Lung (tissue), 12 donors: ENCODE measurements around the gene TMEM123. TPM values are rescaled to one million over a fixed set of nuclear protein-coding genes. Genes with fewer than 3 reads are reported as not detected.
A peak's percentile ranks its signal among the peaks of the same experiment; 100 is the strongest.

Experiments
- ATAC-seq: fragments of 200-7000 bp; cut with Tn5 transposase; one replicate; pipeline ENCODE4 v1.9.1; 2020; ENCODE audit warnings: moderate number of reproducible peaks; ENCODE audit not compliant: insufficient read depth, low FRiP score
- DNase-seq, 3 donors: peaks; one replicate each; pipeline ENCODE4 v3.0.0-alpha.2; 2013 to 2017
- H3K27ac ChIP-seq, 2 donors: one replicate each; pipeline ENCODE4 v1.5.1; 2013; ENCODE audit warnings: mild to moderate bottlenecking in 2 of 2, moderate library complexity in 2 of 2, control low read depth in 1 of 2, inconsistent platforms in 1 of 2, low read depth in 1 of 2, low read length in 1 of 2
- H3K27me3 ChIP-seq, 3 donors: one replicate each; pipeline ENCODE4 v1.5.1; 2013; ENCODE audit warnings: low read length in 2 of 3; ENCODE audit not compliant: control insufficient read depth in 3 of 3, insufficient read depth in 3 of 3
- H3K36me3 ChIP-seq, 4 donors: one replicate each; pipeline ENCODE4 v1.5.1; 2013; ENCODE audit warnings: low read length in 4 of 4, mild to moderate bottlenecking in 1 of 4, moderate library complexity in 1 of 4; ENCODE audit not compliant: control insufficient read depth in 4 of 4, insufficient read depth in 4 of 4
- H3K4me1 ChIP-seq, 5 donors: one replicate each; pipeline ENCODE4 v1.5.1; 2013; ENCODE audit warnings: low read length in 5 of 5, mild to moderate bottlenecking in 2 of 5, moderate library complexity in 1 of 5; ENCODE audit not compliant: control insufficient read depth in 5 of 5, insufficient read depth in 5 of 5
- H3K4me3 ChIP-seq: one replicate; pipeline ENCODE4 v1.5.1; 2013; ENCODE audit warnings: mild to moderate bottlenecking, control low read depth, moderate library complexity
- H3K9ac ChIP-seq, 2 donors: one replicate each; pipeline ENCODE4 v1.5.1; 2013; ENCODE audit warnings: low read length in 2 of 2, control low read depth in 1 of 2; ENCODE audit not compliant: insufficient read depth in 1 of 2
- H3K9me3 ChIP-seq, 4 donors: one replicate each; pipeline ENCODE4 v1.5.1; 2013; ENCODE audit warnings: low read length in 3 of 4, mild to moderate bottlenecking in 1 of 4, moderate library complexity in 1 of 4; ENCODE audit not compliant: control insufficient read depth in 4 of 4, insufficient read depth in 3 of 4
- whole genome bisulfite sequencing, 2 donors: extraction: QIAGEN DNeasy Blood & Tissue Kit; methylation state at CpG; one replicate each; pipeline ENCODE4 v1.1.7; 2013; 5-methylcytosine and 5-hydroxymethylcytosine counted together
- polyA plus RNA-seq, 2 donors: library from polyadenylated mRNA; stranded (reverse); fragments of 200-250 nt; gene quantifications; one replicate each; pipeline ENCODE4 v1.2.1, GENCODE V29; 2013
- total RNA-seq, 2 donors: library from RNA; depleted of rRNA in 1 of 2; stranded (reverse); fragments of >200 nt in 1 of 2; gene quantifications; one replicate each; pipeline ENCODE4 v1.2.1, GENCODE V29; 2014 to 2021
- TF ChIP-seq, protein P1 (sequence below): IDR thresholded peaks from 2 replicates; pipeline ENCODE4 v1.5.1; 2012; ENCODE audit warnings: mild to moderate bottlenecking; ENCODE audit errors: control extremely low read depth, extremely low read depth
- donor health status: control.
- donor health status: control.
- donor health status: Bipolar disorder and iron deficiency.
- donor health status: healthy.
- donor health status: DM: yes; HTN: yes; CAD: no.

TMEM123 gene
- total and polyA plus RNA-seq, 4 donors, result 53.6 to 245 (median 100) TPM

DNA sequence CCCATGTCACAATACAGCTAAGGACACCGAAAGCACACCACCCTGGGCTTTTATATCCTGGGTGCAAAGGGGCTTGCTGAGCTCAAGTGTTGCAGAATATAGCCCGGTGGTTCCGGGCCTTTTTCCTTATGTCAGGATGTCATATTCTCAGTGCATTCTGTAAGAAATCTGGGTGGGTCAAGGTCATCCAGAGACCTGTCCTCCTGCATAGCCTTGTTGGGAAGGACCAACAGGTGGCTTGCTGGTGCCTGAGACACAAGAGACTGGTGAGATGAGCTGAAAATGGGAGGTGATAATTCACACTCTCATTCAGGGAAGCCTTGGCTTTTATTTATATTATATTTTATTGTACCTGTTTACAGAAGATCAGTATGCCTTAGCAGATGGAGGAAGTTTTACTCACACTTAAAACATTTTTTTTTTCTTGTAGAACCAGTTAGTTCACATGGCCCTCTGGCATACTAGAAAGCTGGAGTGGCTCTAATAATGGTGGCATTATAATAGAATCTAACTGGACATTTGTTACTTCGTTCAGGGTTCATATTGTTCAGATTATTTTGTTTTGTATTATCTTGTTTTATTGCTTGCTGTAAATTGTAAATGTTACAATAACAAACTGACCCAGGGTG, 14.6 kb upstream of the TMEM123 start:
- no peak overlapping the region for H3K9ac ChIP-seq
- no peak overlapping the region for H3K4me3 ChIP-seq
- DNase-seq (peak in 1 of 3 donors; percentile 73), ATAC-seq (no peak)
- H3K27me3 ChIP-seq, result no peaks in the 10 kb centered on the region
- TF ChIP-seq, protein P1, sequence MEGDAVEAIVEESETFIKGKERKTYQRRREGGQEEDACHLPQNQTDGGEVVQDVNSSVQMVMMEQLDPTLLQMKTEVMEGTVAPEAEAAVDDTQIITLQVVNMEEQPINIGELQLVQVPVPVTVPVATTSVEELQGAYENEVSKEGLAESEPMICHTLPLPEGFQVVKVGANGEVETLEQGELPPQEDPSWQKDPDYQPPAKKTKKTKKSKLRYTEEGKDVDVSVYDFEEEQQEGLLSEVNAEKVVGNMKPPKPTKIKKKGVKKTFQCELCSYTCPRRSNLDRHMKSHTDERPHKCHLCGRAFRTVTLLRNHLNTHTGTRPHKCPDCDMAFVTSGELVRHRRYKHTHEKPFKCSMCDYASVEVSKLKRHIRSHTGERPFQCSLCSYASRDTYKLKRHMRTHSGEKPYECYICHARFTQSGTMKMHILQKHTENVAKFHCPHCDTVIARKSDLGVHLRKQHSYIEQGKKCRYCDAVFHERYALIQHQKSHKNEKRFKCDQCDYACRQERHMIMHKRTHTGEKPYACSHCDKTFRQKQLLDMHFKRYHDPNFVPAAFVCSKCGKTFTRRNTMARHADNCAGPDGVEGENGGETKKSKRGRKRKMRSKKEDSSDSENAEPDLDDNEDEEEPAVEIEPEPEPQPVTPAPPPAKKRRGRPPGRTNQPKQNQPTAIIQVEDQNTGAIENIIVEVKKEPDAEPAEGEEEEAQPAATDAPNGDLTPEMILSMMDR, result no peak
- WGBS, 2 donors, result 67 to 90% methylated on average over 4 of the region's 4 CpGs
- H3K4me1 ChIP-seq, result peaks cover 0 to 11% (median 5%) of the 10 kb centered on the region in 5 donors
- H3K9me3 ChIP-seq, result no peaks in the 10 kb centered on the region
- H3K36me3 ChIP-seq, result no peaks in the 10 kb centered on the region
- peak overlapping the region in 1 of 2 donors; percentile 47 for H3K27ac ChIP-seq

GRCh38 chr11:102465696-102466095, 13.1 kb upstream of the TMEM123 start:
- Histone ChIP-seq H3K27ac (no peak overlapping the region), H3K9me3 (no peaks in the 10 kb centered on the region), H3K4me1 (peaks cover 0 to 11% (median 5%) of the 10 kb centered on the region in 5 donors), H3K4me3 (no peak overlapping the region), H3K27me3 (no peaks in the 10 kb centered on the region), H3K9ac (no peak overlapping the region), H3K36me3 (no peaks in the 10 kb centered on the region)
- DNase-seq (no peak), ATAC-seq (no peak)
- TF ChIP-seq, protein P1, result no peak
- 49 to 58% methylated on average over 1 of the region's 1 CpG for WGBS, 2 donors

GRCh38 chr11:102464859-102465500, 12.4 kb upstream of the TMEM123 start:
- ATAC-seq (no peak), DNase-seq (no peak)
- TF ChIP-seq, protein P1, result no peak
- peaks cover 0 to 11% (median 5%) of the 10 kb centered on the region in 5 donors for H3K4me1 ChIP-seq
- WGBS, 2 donors, result 22 to 49% methylated on average over 3 of the region's 3 CpGs
- H3K4me3 ChIP-seq, result no peak overlapping the region
- no peak overlapping the region for H3K27ac ChIP-seq
- no peaks in the 10 kb centered on the region for H3K9me3 ChIP-seq
- H3K27me3 ChIP-seq, result no peaks in the 10 kb centered on the region
- no peaks in the 10 kb centered on the region for H3K36me3 ChIP-seq
- no peak overlapping the region for H3K9ac ChIP-seq
